B cell (primary cell): ENCODE measurements around the gene USP49. TPM values are rescaled to one million over a fixed set of nuclear protein-coding genes. Genes with fewer than 3 reads are reported as not detected.

Source experiments
- ATAC-seq: fragments of 200-7000 bp; cut with Tn5 transposase; one replicate; pipeline ENCODE4 v1.10.0; 2021; ENCODE audit warnings: low read depth, mild to moderate bottlenecking, moderate number of reproducible peaks, moderate library complexity
- CTCF ChIA-PET: fragments of 350-600 bp; sonication (Branson Sonifier 250); formaldehyde crosslinking; loops from one replicate; lab custom pipeline; 2021; ENCODE audit warnings: antibody characterized with exemption, inconsistent platforms; lab: Charles Lee
- POLR2A ChIA-PET: fragments of 350-600 bp; sonication (Branson Sonifier 250); formaldehyde crosslinking; loops from one replicate; lab custom pipeline; 2021; ENCODE audit warnings: antibody characterized with exemption; lab: Charles Lee
- DNase-seq: peaks from one replicate; pipeline ENCODE4 v3.0.0; 2013
- H2AFZ ChIP-seq: 2 replicates; pipeline ENCODE4 v1.6.1; 2012; ENCODE audit warnings: mild to moderate bottlenecking, low read depth, low read length; ENCODE audit not compliant: insufficient read depth, poor library complexity, severe bottlenecking
- H3K27ac ChIP-seq, 2 donors: 1 replicate in 1 of 2; 2 replicates in 1 of 2; pipeline ENCODE4 v1.5.1; 2012 to 2013; ENCODE audit warnings: low read length in 2 of 2, mild to moderate bottlenecking in 2 of 2, moderate library complexity in 1 of 2
- H3K27me3 ChIP-seq, 4 experiments: fragments of 200-600 bp in 1 of 4; sonication (generic) in 1 of 4; replicated peaks in 1 of 4; 1 replicate in 2 of 4; 2 replicates in 2 of 4; pipeline versions ENCODE4 v1.6.1 to v1.7.0; 2013 to 2016; ENCODE audit warnings: low read length in 3 of 4, mild to moderate bottlenecking in 2 of 4, mixed read lengths in 1 of 4, moderate library complexity in 1 of 4; ENCODE audit not compliant: insufficient read depth in 4 of 4, control insufficient read depth in 3 of 4; ENCODE audit errors: control extremely low read depth in 1 of 4
- H3K36me3 ChIP-seq, 2 experiments: replicated peaks in 1 of 2; 1 replicate in 1 of 2; 2 replicates in 1 of 2; pipeline versions ENCODE4 v1.6.1 to v1.7.1; 2013; ENCODE audit warnings: low read length in 1 of 2; ENCODE audit not compliant: insufficient read depth in 2 of 2, control insufficient read depth in 1 of 2; ENCODE audit errors: control extremely low read depth in 1 of 2, extremely low read depth in 1 of 2
- H3K4me1 ChIP-seq, 2 donors: fragments of 200-600 bp in 1 of 2; sonication (generic) in 1 of 2; 1 replicate in 1 of 2; 2 replicates in 1 of 2; pipeline versions ENCODE4 v1.5.1 to v1.6.1; 2013 to 2017; ENCODE audit warnings: low read length in 2 of 2; ENCODE audit not compliant: control insufficient read depth in 2 of 2, insufficient read depth in 2 of 2
- H3K4me2 ChIP-seq: replicated peaks from 2 replicates; pipeline ENCODE3; 2012; ENCODE audit warnings: mild to moderate bottlenecking, low read depth, low read length; ENCODE audit not compliant: poor library complexity, severe bottlenecking
- H3K4me3 ChIP-seq, 5 experiments: fragments of 200-600 bp in 1 of 5; sonication (generic) in 1 of 5; 1 replicate in 3 of 5; 2 replicates in 2 of 5; pipeline versions ENCODE4 v1.5.1 to v1.7.0; 2011 to 2016; ENCODE audit warnings: low read length in 4 of 5, mild to moderate bottlenecking in 4 of 5, low read depth in 2 of 5, control low read depth in 1 of 5, moderate library complexity in 1 of 5; ENCODE audit not compliant: insufficient read depth in 1 of 5; ENCODE audit errors: control extremely low read depth in 1 of 5, extremely low read depth in 1 of 5
- H3K79me2 ChIP-seq: fragments of 200-600 bp; sonication (generic); one replicate; pipeline ENCODE4 v1.6.0; 2016; ENCODE audit warnings: low read length; ENCODE audit not compliant: control insufficient read depth, insufficient read depth
- H3K9ac ChIP-seq: fragments of 200-600 bp; sonication (generic); 2 replicates; pipeline ENCODE4 v1.6.1; 2017; ENCODE audit warnings: mild to moderate bottlenecking, low read length, moderate library complexity
- H3K9me3 ChIP-seq, 3 donors: one replicate each; pipeline versions ENCODE4 v1.6.1 to v1.7.1; 2013; ENCODE audit warnings: low read length in 2 of 3; ENCODE audit not compliant: control insufficient read depth in 2 of 3, insufficient read depth in 1 of 3; ENCODE audit errors: control extremely low read depth in 1 of 3
- H4K20me1 ChIP-seq: 2 replicates; pipeline ENCODE4 v1.6.0; 2012; ENCODE audit warnings: mild to moderate bottlenecking, low read length; ENCODE audit not compliant: insufficient read depth, control insufficient read depth, poor library complexity, severe bottlenecking
- H3K27ac Mint-ChIP-seq: one replicate; pipeline ENCODE4 v1.8.0; 2021; ENCODE audit warnings: mixed read lengths
- H3K27me3 Mint-ChIP-seq: one replicate; pipeline ENCODE4 v1.8.0; 2021; ENCODE audit warnings: mixed read lengths
- H3K4me1 Mint-ChIP-seq: one replicate; pipeline ENCODE4 v1.8.0; 2021; ENCODE audit warnings: mixed read lengths
- H3K4me3 Mint-ChIP-seq: one replicate; pipeline ENCODE4 v1.8.0; 2021; ENCODE audit warnings: mixed read lengths
- H3K9me3 Mint-ChIP-seq: one replicate; pipeline ENCODE4 v1.8.0; 2022; ENCODE audit warnings: mixed read lengths; ENCODE audit not compliant: insufficient read depth
- EZH2 ChIP-seq: IDR thresholded peaks from 2 replicates; pipeline ENCODE4 v1.6.1; 2012; ENCODE audit warnings: borderline replicate concordance, low read depth, mild to moderate bottlenecking, moderate library complexity, low read length; ENCODE audit not compliant: insufficient read depth, poor library complexity, severe bottlenecking
- WGBS: methylation state at CpG from one replicate; pipeline ENCODE4 v1.1.5; 2013; ENCODE audit warnings: missing lambda C conversion rate; ENCODE audit not compliant: insufficient coverage; 5-methylcytosine and 5-hydroxymethylcytosine counted together
- intact Hi-C: fragments of 100-400 bp; cut with micrococcal nuclease; formaldehyde crosslinking; loops from one replicate; pipeline ENCODE4 v1.10.0; 2022
- polyA plus RNA-seq: library from polyadenylated mRNA; depleted of rRNA; stranded (reverse); fragments of >200 nt; gene quantifications from 2 replicates; pipeline ENCODE4 v1.2.3, GENCODE V29; 2012
- total RNA-seq, 2 donors: library from RNA; stranded (reverse); fragments of 120-200 nt in 1 of 2; gene quantifications; 1 replicate in 1 of 2; 2 replicates in 1 of 2; pipeline versions ENCODE4 v1.2.3 to v1.2.4, GENCODE V29; 2013 to 2022
- TF ChIP-seq, protein P1 (sequence below): fragments of 200-600 bp; IDR thresholded peaks from one replicate; pipeline ENCODE4 v1.8.0; 2022; ENCODE audit warnings: antibody characterized with exemption, mild to moderate bottlenecking

The USP49 gene
- total and polyA plus RNA-seq, 2 donors (not counting 1 experiment from before 2014, with no cell fraction given) = 2.6 to 9.9 TPM

DNA sequence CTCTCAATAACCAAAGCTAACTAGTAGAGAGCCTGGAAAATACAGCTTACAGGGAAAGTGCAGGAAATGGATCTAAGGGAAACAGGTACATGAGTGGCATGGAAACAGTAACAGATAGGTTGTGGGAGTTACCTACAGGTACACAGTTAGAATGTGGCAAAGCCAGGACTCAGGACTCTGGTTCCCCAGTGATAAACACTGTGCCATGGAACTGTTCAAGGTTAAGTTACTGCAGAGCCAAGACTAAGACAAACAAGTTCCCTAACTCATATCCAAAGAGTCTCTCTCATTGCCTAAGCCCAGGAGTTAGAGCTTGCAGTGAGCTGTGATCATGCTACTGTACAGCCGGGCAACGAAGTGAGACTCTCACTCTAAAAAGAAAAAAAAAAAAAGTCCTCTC is 19.2 kb upstream of the USP49 start:
- H3K27ac Mint-ChIP-seq = no peak overlapping the region
- H3K4me3 Mint-ChIP-seq = no peak overlapping the region
- Histone ChIP-seq H3K9ac (no peak overlapping the region), H3K4me3 (no peak overlapping the region), H3K79me2 (peaks cover 78% of the 10 kb centered on the region), H3K27me3 (no peaks in the 10 kb centered on the region), H3K4me1 (no peaks in the 10 kb centered on the region), H3K9me3 (no peaks in the 10 kb centered on the region), H4K20me1 (peaks cover 4% of the 10 kb centered on the region), H2AFZ (no peak overlapping the region), H3K36me3 (peaks cover 0 to 31% of the 10 kb centered on the region in 2 experiments), H3K4me2 (no peak overlapping the region), H3K27ac (no peak overlapping the region)
- no CpG with 5 or more reads among the region's 2 CpGs for WGBS
- no peak for TF ChIP-seq EZH2
- TF ChIP-seq, protein P1, sequence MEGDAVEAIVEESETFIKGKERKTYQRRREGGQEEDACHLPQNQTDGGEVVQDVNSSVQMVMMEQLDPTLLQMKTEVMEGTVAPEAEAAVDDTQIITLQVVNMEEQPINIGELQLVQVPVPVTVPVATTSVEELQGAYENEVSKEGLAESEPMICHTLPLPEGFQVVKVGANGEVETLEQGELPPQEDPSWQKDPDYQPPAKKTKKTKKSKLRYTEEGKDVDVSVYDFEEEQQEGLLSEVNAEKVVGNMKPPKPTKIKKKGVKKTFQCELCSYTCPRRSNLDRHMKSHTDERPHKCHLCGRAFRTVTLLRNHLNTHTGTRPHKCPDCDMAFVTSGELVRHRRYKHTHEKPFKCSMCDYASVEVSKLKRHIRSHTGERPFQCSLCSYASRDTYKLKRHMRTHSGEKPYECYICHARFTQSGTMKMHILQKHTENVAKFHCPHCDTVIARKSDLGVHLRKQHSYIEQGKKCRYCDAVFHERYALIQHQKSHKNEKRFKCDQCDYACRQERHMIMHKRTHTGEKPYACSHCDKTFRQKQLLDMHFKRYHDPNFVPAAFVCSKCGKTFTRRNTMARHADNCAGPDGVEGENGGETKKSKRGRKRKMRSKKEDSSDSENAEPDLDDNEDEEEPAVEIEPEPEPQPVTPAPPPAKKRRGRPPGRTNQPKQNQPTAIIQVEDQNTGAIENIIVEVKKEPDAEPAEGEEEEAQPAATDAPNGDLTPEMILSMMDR = no peak
- peaks cover 15% of the 10 kb centered on the region for H3K4me1 Mint-ChIP-seq
- ChIA-PET POLR2A (no interaction called here), CTCF (interaction anchor here (0.7 to 1.7 kb wide), 2 partner anchors 9 to 130 kb away, joined by 4 read pairs; no protein-coding TSS in a partner anchor)
- no peak for DNase-seq
- H3K9me3 Mint-ChIP-seq = no peaks in the 10 kb centered on the region
- intact Hi-C loops = no loop called here
- ATAC-seq = no peak
- H3K27me3 Mint-ChIP-seq = no peaks in the 10 kb centered on the region

DNA sequence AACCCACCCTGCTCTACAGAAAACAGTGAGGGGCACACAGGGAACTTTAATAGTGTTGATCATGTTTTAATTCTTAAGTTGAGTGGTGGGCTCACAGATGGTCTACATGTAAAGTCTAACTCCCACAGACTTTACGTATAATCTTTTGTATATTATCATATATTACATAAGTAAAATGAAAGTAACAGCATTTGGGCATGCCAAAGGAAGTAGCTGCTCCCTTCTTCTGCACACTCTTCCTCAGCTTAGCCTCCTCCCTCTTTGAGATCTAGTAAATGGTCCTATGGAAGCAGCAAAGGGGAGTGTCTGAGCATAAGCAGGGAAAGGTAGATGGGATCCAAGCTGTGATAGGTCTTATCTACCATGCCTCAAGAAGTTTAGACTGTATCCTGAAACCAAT is 14.6 kb upstream of the USP49 start:
- Mint-ChIP-seq H3K27me3 (no peaks in the 10 kb centered on the region), H3K9me3 (no peaks in the 10 kb centered on the region), H3K4me3 (no peak overlapping the region), H3K4me1 (peaks cover 8% of the 10 kb centered on the region), H3K27ac (no peak overlapping the region)
- WGBS = no CpG with 5 or more reads among the region's 1 CpG
- peaks cover 4% of the 10 kb centered on the region for H4K20me1 ChIP-seq
- intact Hi-C loops = no loop called here
- H3K9me3 ChIP-seq = no peaks in the 10 kb centered on the region
- no peak overlapping the region for H3K4me3 ChIP-seq
- H3K27ac ChIP-seq = no peak overlapping the region
- no peak overlapping the region for H3K9ac ChIP-seq
- no peak for ATAC-seq
- no peak for TF ChIP-seq EZH2
- TF ChIP-seq, protein P1 = no peak
- peaks cover 3 to 52% of the 10 kb centered on the region in 2 experiments for H3K36me3 ChIP-seq
- no peak overlapping the region for H2AFZ ChIP-seq
- H3K4me2 ChIP-seq = no peak overlapping the region
- POLR2A ChIA-PET = no interaction called here
- peaks cover 50% of the 10 kb centered on the region for H3K79me2 ChIP-seq
- CTCF ChIA-PET = interaction anchor here (0.9 to 1.3 kb wide), 2 partner anchors 12 to 135 kb away, joined by 3 to 4 read pairs; no protein-coding TSS in a partner anchor
- H3K27me3 ChIP-seq = no peaks in the 10 kb centered on the region
- no peak for DNase-seq
- no peaks in the 10 kb centered on the region for H3K4me1 ChIP-seq
